BJ (cell line): ENCODE results near the gene PVALB. TPM values are rescaled to one million over a fixed set of nuclear protein-coding genes. Genes with fewer than 3 reads are reported as not detected.

Experiments
- CTCF ChIA-PET: fragments of 350-600 bp; formaldehyde crosslinking; extraction: SDS; loops from one replicate; lab custom pipeline; 2021; ENCODE audit warnings: antibody characterized with exemption, inconsistent platforms; lab: Yijun Ruan, JAX
- POLR2A ChIA-PET: fragments of 300-600 bp; sonication (Branson Sonifier 250); formaldehyde crosslinking; extraction: SDS; loops from one replicate; lab custom pipeline; 2021; ENCODE audit warnings: antibody characterized with exemption; lab: Charles Lee
- DNase-seq: peaks from one replicate; pipeline ENCODE4 v3.0.0-alpha.2; 2011; ENCODE audit warnings: low read depth
- H3K27me3 ChIP-seq: 2 replicates; pipeline ENCODE4 v1.6.0; 2011; ENCODE audit warnings: low read length; ENCODE audit not compliant: control insufficient read depth, insufficient read depth
- H3K36me3 ChIP-seq: 2 replicates; pipeline ENCODE4 v1.5.1; 2011; ENCODE audit warnings: low read length; ENCODE audit not compliant: control insufficient read depth, insufficient read depth
- H3K4me3 ChIP-seq: 2 replicates; pipeline ENCODE4 v1.5.1; 2011; ENCODE audit warnings: low read depth, mild to moderate bottlenecking, control low read depth, low read length
- CTCF ChIP-seq: IDR thresholded peaks from 2 replicates; pipeline ENCODE4 v1.5.1; 2011; ENCODE audit warnings: low read depth, mild to moderate bottlenecking, control low read depth, inconsistent platforms, low read length, moderate library complexity; ENCODE audit not compliant: insufficient read depth
- polyA plus RNA-seq: library from polyadenylated mRNA; depleted of rRNA; stranded (reverse); fragments of >200 nt; gene quantifications from 2 replicates; pipeline ENCODE4 v1.2.3, GENCODE V29; 2011

PVALB gene
- polyA plus RNA-seq, 1 experiment, result not detected

GRCh38 chr22:36806835-36807234 is 10.0 kb downstream of the PVALB start:
- POLR2A ChIA-PET, result no interaction called here
- DNase-seq, result no peak
- Histone ChIP-seq H3K27me3 (peaks cover 27% of the 10 kb centered on the region), H3K36me3 (no peaks in the 10 kb centered on the region), H3K4me3 (no peak overlapping the region)
- no peak for TF ChIP-seq CTCF
- CTCF ChIA-PET, result no interaction called here

GRCh38 chr22:36803358-36803757 is 13.5 kb downstream of the PVALB start:
- H3K27me3 ChIP-seq, result peaks cover 19% of the 10 kb centered on the region
- CTCF ChIA-PET, result interaction anchor here (1.2 to 2.0 kb wide), 4 partner anchors 20 to 53 kb away, joined by 4 read pairs; no protein-coding TSS in a partner anchor

GRCh38 chr22:36798674-36799066 is 18.2 kb downstream of the PVALB start:
- DNase-seq, result no peak
- CTCF ChIA-PET, result no interaction called here
- POLR2A ChIA-PET, result no interaction called here
- no peak overlapping the region for H3K4me3 ChIP-seq
- no peak for TF ChIP-seq CTCF
- peaks cover 7% of the 10 kb centered on the region for H3K27me3 ChIP-seq
- no peaks in the 10 kb centered on the region for H3K36me3 ChIP-seq

More at GRCh38 chr22:36803358-36803757, 13.5 kb downstream of the PVALB start:
- no peak overlapping the region for H3K4me3 ChIP-seq
- POLR2A ChIA-PET, result no interaction called here
- no peak for DNase-seq
- H3K36me3 ChIP-seq, result no peaks in the 10 kb centered on the region
- no peak for TF ChIP-seq CTCF

- peaks cover 7% of the 10 kb centered on the region for H3K27me3 ChIP-seq
- no peak overlapping the region for H3K4me3 ChIP-seq
- DNase-seq, result no peak
- ChIA-PET CTCF (no interaction called here), POLR2A (no interaction called here)
- no peaks in the 10 kb centered on the region for H3K36me3 ChIP-seq
- no peak for TF ChIP-seq CTCF
Measured at GRCh38 chr22:36797911-36798673, 18.7 kb downstream of the PVALB start.

- H3K4me3 ChIP-seq, result no peak overlapping the region
- ChIA-PET CTCF (no interaction called here), POLR2A (no interaction called here)
- peaks cover 7% of the 10 kb centered on the region for H3K27me3 ChIP-seq
- no peak for DNase-seq
- no peaks in the 10 kb centered on the region for H3K36me3 ChIP-seq
- TF ChIP-seq CTCF, result no peak
Measured at GRCh38 chr22:36797374-36797773, 19.5 kb downstream of the PVALB start.
